ENCODE data around the gene CACNA1C.

Gene CACNA1C

DNA sequence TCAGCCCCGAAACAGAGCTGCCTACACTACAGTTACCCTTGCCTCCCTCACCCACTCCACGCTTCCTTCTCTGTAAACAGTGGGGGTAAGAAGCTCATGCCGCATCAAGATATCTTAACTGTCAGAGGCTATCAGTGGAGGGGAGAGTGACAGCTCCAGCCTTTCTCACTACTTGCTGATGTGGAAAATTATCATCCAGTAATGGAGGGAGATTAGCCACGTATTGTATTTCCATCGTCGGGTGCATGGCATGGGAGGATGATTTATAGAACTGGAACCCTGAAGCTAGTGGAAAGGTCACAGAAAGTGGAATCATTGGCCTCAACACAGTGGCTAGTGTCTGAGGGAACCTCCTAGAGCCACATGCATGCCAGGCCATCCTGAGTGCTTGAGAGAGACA, 471.1 kb downstream of the CACNA1C start:
- DNase-seq (ENCODE audit: low read depth), result no peak

DNA sequence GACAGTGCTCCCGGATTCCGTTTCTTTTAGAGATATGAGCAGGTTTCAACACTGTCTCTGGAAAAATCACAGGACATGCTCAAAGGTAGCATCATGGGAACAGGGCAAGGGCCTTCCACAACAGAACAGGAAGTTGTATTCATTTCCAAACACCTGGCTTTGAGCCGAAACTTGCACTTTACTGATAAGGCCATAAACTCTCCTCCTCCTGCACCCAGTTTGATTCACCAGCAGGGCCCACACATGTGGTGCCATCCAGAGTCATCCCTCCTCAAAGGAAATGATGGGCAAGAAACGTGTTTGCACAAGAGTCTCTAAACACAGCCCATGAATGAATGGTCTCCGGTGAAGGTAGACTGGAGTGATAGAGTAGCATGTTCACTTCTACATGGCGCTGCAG, 473.6 kb downstream of the CACNA1C start:
- no peak for DNase-seq (ENCODE audit: low read depth)

DNA sequence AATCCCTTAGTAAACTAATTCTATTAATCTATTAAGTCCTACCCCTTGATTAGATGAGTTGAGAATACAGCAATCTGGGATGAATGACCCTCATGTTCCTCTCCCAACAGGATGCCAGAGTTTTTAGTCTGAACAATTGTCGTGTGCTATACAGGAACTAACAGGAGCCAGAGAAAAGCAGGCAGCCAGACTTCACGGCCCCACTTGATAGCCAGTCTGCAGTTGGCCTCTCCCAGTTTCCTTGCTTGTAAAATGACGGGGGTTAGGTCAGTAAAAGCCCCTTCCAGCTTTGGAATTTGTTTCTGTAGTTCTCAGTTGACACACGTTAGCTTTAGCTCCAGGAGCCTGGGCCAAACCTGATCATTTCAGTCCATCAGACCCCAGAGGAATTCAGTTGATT, 475.2 kb downstream of the CACNA1C start:
- DNase-seq (ENCODE audit: low read depth), result no peak

DNA sequence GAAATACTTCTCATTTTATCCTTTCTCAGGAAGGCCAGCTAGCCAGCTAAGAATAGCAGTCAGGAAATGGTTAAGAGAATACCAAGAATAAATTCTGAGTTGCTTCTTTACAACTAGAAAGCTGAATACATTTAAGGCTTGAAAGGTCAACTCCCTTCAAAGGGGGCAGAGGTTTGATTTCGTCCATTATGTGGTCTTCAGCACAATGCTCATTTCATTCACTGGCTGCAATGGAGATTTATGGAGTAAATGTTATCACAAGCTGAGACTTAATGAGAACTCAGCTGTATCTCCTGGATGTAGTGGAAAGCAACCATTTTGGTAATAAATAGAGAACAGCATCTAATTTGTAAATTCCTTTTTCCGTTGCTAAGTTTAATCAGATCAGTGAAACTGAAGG, 477.0 kb downstream of the CACNA1C start:
- no peak for DNase-seq (ENCODE audit: low read depth)

DNA sequence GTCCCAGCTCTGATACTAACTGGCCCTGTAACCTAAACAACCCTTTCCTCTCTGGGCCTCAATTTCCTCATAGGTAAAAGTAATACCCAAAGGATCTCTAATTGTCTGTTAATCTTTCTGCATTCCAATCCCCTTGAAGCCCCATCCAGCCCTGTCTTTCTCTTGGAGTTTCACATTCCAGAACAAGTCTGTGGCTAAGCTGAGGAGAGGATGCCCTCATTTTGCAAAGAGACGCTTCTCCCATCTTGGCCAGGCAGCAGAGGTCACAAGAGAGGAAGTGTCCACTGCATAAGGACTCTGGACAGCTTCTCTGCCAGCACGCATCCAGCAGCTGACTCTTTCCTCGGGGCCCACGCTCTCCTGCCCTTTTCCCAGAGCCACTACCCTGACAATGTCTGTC, 478.6 kb downstream of the CACNA1C start:
- DNase-seq (ENCODE audit: low read depth), result no peak

DNA sequence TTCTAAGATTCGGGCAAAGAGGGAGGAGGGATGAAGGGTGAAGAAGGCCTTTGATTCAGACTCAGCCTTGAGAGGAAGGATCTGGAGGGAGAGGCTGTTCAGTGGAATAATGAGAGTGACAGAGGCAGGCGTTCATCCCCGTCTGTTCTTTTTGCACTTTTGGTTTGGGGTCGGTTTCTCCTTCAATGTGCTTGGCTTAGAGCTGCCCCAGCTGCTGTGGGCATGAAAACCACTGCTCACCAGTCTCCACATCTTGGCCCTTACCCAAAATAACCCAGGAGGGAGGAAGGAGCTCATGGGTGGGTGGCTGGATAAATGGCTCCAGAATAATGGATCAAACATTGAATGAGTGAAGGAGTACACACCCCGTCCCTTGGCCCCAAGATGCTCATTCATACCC, 480.2 kb downstream of the CACNA1C start:
- no peak for DNase-seq (ENCODE audit: low read depth)

DNA sequence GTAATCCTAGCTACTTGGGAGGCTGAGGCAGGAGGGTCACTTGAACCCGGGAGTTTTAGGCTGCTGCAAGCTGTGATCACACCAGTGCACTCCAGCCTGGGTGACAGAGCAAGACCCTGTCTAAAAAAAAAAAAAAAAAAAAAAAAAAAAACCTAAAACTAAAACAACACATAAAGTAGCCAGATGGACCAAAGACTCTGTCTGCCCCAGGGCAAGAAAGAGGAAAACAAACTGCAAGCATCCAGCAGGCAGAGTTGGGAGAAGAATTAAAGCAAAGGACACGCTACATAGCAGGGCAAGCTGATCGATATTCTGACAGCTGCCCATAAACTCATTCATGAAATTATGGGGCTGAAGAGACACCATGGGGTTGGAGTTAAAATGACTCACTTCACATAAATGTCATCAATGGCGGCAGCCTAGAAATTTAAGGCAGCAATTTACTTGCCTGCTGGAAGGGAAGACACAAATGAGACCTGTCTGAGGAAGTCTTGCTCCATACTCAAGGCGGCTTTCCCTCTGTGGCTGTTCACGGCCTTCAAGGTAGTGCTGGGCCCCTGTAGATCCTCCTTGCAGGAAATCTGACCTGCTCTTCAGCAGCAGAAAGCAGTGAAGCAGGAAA, 482.9 kb downstream of the CACNA1C start:
- DNase-seq (ENCODE audit: low read depth), result no peak

DNA sequence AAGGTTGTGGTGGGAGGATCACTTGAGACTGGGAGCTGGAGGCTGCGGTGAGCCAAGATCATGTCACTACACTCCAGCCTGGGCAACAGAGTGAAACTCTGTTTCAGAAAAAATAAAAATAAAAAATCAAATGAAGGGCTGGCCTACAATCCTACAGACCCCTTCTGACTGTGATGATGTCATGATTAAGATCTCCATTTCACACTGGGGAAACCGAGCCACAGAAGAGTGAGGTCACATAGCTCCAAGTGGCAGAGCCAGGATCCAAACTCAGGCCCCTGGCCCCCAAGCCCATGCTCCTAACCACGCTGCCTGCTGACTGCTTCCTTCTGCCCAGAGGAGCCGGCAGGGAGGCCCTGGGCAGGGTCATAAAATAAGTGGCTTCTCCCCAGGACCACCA, 483.9 kb downstream of the CACNA1C start:
- no peak for DNase-seq (ENCODE audit: low read depth)

DNA sequence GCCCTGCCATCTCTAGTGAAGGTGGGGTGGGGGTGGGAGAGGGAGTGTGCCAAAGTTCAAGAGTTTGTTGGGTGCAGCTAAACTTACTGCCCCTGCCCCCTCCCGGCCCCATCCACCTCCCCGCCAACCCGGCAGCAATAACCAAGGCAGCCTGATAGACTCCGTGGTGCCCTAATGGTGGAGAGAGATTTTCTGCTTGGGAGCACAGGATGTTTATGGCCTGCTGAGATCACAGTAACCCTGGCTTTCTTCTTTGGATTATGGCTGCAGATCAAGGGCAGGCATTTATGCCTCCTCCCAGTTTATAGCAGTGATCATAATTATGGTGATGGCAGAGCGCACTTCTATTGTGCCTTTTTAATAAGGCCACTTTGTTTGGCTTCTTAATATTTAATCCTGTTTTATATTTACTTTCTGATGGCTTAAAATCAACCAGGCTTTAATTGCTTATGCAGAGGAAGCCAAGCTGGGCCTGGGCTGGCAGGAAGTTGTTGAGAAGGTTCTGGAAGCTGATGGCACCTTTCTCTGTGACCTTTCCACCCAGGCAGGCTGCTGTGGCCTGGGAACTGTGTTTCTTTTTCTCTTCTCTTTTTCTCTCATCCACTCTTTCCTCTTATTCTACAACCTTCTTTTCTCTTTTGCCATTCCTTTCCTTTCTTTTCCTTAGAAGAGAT, 485.2 kb downstream of the CACNA1C start:
- DNase-seq (ENCODE audit: low read depth), result no peak

DNA sequence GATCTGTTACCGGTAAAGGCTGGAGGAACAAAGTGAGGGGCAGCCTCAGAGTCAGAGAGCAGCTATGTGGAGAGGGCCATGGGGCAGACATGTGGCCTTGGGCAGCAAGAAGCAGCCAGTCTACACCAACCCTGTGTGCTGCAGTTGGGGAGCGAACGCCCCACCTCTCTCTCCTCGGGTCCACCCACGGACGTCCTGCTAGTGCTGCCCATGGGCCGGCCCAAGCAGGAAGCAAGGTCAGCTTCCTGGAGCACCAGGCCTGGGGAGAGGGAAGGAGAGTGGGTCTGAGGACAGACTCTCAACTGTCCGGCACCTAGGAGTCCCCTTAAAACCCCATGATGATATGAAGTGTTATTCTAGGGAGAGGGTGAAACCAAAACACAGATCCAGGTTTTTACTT, 487.2 kb downstream of the CACNA1C start:
- no peak for DNase-seq (ENCODE audit: low read depth)

DNA sequence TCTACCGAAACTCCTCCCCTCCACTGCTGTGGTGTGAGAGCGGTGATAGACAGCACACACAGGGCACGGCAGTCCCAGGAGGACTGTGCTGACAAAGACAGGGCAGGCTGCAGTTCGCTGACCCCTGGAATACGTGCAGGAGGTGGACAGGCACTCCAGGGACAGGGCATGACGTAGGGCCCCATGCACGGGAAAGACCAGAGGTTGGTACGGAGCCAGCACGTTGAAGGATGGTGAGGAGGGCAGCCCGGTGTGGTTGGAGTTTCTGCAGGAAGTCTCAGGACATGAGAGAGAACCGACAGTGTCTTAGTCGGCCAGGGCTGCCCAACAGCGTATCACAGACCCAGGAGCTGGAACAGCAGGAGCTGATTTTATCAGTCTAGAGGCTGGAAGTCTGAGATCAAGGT, 487.8 kb downstream of the CACNA1C start:
- no peak for DNase-seq (ENCODE audit: low read depth)

DNA sequence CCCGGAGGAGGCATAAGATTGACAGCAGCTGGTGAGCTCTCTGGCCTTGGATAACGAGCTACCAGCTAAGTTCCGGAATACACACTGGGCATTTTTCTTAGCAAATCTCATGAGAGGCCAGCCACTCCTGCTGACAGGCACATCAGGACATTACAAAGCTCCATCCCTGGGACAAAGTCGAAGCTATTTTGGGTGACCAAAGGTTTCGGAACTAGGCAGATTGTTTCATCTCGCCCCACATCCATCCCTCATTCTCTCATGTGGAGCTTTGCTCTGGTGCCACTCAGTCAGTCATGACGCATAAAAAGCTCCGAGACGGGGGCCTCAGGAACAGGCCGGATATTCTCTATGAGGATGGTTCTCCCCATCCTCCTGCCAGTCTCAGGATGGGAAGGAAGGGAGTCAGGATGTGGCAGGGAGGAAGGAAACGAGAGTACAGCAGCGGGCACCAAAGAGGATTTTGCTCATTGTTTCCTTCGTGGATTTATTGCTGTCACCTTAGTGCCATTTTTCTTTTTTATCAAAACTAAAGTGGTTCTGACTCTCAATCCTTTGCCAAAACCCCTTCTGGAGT, 488.9 kb downstream of the CACNA1C start:
- no peak for DNase-seq (ENCODE audit: low read depth)

DNA sequence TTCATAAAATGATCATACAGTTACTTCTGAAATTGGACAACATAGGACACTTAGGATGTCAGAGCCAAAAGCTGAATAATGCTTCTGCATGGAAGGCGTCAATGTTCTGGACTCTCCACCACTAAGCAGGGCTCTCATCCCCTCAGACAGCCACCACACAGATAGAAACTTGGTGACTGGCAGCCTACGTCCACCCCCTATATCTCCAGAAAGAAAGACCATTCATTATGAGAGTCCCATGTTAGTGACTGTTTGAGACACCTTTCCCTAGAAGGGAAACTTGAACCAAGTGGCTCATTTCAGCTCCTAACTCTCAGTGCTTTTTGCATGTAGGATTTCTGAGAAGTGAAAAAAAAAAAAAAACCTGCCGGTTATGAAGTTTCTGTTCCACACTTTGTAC, 491.0 kb downstream of the CACNA1C start:
- no peak for DNase-seq (ENCODE audit: low read depth)

DNA sequence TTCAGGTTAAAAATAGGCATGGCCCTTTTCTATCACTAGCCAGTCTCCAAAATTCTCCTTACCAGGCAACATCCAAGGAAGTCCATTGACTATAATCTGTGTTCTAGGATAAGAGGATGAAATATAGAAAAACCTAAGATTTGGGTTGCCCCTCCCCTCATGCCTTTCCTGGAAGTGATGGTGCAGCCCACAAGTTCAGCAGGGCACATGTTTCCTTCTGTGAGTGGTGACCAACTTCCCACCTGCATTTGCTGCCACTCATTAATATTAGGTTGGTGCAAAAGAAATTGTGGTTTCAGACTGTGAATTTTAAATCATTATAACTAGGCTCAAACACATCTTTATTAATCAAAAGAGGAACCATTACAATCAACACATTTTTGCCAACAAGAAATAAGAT, 491.4 kb downstream of the CACNA1C start:
- no peak for DNase-seq (ENCODE audit: low read depth)

DNA sequence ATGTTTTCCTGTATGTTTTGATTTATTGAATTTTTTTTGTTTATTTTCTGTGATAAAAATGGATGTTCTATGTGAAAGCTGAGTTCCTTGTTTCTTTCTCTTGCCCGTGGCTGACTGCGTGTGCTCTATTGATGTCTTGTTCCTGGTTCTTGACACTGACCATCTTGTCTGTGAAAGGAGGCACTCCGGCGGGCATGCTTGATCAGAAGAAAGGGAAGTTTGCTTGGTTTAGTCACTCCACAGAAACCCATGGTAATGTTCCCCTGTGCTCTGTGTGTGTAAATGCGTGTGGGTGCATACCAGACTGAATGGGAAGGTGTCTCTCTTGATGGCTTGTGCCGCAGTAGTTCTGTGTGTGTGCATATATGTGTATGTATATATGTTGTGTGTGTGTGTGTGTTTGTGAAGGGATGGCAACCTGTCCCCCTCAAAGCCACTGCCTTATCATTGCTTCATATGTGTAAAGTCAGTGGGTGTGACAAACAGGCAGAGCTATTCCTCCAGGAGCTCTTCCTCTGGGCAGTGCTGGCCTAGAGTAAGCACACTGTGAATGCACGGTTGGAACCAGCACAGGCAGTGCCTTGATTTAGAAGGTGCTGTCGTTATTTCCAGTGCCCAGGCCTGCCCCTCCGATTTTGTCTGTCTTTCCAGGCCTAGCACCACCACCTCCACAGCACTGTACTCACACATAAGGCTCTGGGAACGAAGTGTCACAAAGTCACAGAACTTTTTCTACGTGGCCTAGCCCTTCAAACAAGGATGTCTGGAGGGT, 494.7 kb downstream of the CACNA1C start:
- no peak for DNase-seq (ENCODE audit: low read depth)

DNA sequence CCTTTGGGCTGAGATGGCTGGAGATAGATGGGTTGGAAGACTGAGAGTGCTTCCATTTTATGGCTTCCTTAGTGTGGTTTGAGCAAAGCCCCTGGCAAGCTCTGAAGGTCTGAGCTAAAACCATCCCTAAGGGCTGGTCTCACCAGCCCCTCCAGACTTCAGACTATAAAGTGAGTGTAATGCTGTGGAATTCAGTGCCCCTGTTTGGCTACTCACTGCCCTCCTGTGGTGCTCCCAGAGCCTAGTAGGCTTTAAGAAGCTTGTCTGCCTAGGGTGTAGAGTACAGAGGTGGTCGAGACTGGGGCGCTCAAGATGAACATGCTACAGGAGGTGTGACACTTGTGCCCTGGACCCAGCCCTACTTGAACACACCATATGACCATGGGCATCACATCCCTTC, 495.3 kb downstream of the CACNA1C start:
- DNase-seq (ENCODE audit: low read depth), result no peak

DNA sequence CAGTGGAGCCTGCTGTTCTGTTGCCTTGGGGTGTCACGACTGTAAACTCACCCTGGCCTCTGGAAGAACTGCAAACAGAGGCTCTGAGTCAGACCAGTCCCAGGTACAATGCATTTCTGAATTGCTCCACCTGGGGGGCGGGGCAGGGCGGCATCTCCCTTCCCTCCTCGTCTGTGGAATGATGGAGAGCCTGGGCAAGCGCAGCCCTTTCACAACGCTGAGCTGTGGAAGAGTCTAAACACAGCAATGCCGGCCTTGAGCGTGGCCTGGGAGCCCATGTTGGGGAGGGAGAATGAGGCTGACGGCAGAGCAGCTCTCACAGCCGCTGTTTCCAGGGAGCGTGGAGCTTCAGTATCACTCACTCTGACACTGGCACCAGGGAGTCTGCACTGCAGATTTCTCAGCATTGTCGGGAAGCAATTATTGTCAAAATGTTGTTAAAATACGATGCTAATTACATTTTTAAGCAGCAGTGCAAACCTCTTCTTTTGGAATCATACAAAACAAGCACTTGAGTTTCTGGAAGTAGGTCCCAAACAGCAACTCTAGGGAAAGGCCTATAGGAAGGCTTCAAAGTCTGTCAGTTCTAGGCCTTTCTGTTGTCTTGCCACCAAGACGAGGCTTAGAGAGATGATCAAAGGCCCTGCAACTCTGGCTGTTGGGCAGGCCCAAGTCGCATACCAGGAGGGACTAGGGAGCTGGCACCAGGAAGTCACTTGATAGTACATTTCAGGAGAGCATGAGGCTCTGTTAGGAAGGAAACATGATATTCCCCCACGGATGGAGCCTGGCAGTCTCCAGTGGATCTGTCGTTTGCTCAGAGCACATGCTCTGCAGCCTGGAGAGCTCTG, 498.0 kb downstream of the CACNA1C start:
- no peak for DNase-seq (ENCODE audit: low read depth)

DNA sequence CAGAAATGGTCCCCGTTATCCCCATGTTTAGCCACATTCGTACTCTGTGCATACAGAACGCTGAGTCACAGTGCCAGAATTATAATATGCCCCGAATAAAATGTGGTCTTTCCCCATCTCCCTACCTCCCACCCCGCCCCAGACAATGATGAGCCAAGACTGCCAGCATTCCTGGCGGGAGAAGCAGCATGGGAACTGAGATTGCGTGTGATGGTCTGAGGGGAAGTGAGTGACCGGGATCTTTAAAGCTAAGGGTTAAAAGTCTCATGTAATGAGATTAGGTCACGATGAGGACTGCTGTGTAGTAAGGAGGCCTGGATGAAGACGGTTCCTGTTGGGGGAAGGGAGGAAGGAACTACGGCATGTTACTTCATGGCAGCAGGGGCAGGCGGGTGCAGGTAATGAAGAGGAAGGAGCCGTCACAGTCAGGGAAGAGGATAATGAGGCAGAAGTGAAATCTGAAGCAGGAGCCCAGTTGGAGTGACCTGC, 498.7 kb downstream of the CACNA1C start:
- no peak for DNase-seq (ENCODE audit: low read depth)

DNA sequence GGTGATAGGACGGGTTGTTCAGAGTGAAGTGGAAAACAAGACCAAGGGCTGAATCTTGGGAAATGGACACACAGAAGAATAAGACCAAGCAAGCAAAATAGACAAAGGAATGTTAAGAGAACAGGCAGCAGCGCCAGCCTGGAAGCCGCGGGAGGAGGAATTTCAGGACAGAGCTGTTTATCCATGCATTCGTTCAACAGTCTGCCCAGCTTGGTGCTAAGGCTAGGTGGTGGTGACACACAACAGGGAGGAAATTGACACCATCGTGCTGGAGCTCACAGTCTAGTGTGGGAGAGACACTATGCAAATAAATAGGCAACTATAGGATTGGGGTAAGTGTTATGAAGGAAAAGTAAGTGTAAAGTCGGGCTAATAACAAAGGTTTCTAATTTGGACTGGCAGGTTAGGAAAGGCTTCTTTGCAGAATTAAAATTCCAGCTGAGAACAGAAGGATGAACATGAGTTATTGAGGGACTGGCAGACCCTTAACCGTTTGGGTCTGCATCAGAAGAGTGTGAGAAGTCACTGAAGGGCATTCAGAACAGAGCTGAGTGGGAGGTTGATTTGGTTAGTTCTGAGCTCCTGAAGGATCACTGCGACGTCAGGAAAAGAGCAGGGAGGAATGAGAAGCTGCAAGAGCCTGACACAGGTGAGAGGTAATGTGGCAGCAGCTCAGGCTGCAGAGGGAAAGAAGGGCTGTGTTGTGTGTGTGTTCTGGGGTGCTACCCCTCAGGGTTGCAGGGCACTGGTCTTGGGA, 499.4 kb downstream of the CACNA1C start:
- DNase-seq (ENCODE audit: low read depth), result no peak

DNA sequence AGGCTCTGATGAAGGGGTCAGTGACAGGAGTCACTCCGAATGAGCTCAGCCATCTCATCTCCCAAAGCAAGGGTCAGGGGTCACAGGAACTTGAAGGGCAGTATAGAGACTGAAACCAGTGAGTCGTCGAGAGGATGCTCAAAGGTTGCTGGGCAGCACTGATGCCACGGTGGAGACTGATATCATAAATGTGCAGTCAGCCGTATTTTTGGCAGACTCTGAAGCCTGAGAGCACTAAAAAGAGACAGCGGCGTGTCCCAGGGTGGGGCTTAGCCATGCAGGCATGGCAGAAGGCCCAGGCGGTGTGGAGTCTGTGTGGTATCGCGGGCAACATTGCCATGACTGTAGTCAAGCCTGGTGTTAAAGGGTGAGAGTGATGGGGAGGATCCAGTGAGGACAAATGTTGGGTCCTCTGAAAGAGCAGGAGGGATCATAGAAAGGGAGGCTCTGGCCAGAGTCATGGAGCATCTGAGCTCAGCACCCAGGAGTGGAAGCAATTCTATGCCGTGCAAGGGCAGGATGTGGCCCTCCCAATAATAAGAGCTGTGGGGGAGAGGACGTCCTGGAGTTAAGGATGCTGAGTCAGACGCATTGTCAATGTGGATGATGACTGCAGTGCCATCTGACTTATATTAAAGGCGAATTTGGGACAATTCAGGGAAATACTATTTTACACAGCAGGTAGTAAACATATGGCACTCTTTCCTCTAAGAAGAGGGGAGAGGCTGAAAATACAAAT, 500.8 kb downstream of the CACNA1C start:
- no peak for DNase-seq (ENCODE audit: low read depth)
